IMR-90 (cell line): ENCODE data around the gene NPNT. TPM values are rescaled to one million over a fixed set of nuclear protein-coding genes. Genes with fewer than 3 reads are reported as not detected.

Experiments
- ATAC-seq: fragments of 200-7000 bp; cut with Tn5 transposase; 2 replicates; pipeline ENCODE4 v1.9.1; 2020; ENCODE audit warnings: low read depth, mild to moderate bottlenecking, moderate library complexity
- BruUV-seq: library from RNA; stranded (reverse); fragments of 400-500 nt; replicated peaks from 2 replicates; lab custom pipeline; 2021; lab: Mats Ljungman, UMichigan
- CTCF ChIA-PET: fragments of 300-600 bp; formaldehyde crosslinking; extraction: SDS; loops from one replicate; lab custom pipeline; 2021; ENCODE audit warnings: antibody characterized with exemption; lab: Yijun Ruan, JAX
- POLR2A ChIA-PET: fragments of 300-600 bp; sonication (Branson Sonifier 250); formaldehyde crosslinking; loops from one replicate; lab custom pipeline; 2022; ENCODE audit warnings: antibody characterized with exemption; ENCODE audit not compliant: unreplicated experiment; lab: Charles Lee
- DNase-seq: peaks from one replicate; pipeline ENCODE4 v3.0.0; 2013
- H2AFZ ChIP-seq: replicated peaks from 2 replicates; pipeline ENCODE3; 2013; ENCODE audit warnings: low read length, mild to moderate bottlenecking; ENCODE audit not compliant: poor library complexity
- H2AK5ac ChIP-seq: 2 replicates; pipeline ENCODE4 v1.6.1; 2013; ENCODE audit warnings: low read depth, low read length, inconsistent platforms
- H2AK9ac ChIP-seq: replicated peaks from 2 replicates; pipeline ENCODE3; 2013; ENCODE audit warnings: mild to moderate bottlenecking, low read depth, low read length, moderate library complexity; ENCODE audit not compliant: poor library complexity
- H2BK120ac ChIP-seq: 2 replicates; pipeline ENCODE4 v1.6.1; 2013; ENCODE audit warnings: low read depth, low read length, inconsistent platforms
- H2BK15ac ChIP-seq: 3 replicates; pipeline ENCODE4 v1.6.1; 2013; ENCODE audit warnings: low read depth, low read length, inconsistent platforms
- H2BK20ac ChIP-seq: 2 replicates; pipeline ENCODE4 v1.6.1; 2013; ENCODE audit warnings: low read depth, mild to moderate bottlenecking, inconsistent platforms, low read length, moderate library complexity
- H2BK5ac ChIP-seq: 2 replicates; pipeline ENCODE4 v1.6.1; 2013; ENCODE audit warnings: mild to moderate bottlenecking, low read depth, low read length, inconsistent platforms; ENCODE audit not compliant: poor library complexity, severe bottlenecking
- H3K14ac ChIP-seq: replicated peaks from 2 replicates; pipeline ENCODE4 v1.6.1; 2013; ENCODE audit warnings: low read depth, low read length, inconsistent platforms
- H3K18ac ChIP-seq: 2 replicates; pipeline ENCODE4 v1.6.1; 2013; ENCODE audit warnings: low read depth, low read length, control low read depth
- H3K23ac ChIP-seq: 2 replicates; pipeline ENCODE4 v1.6.1; 2013; ENCODE audit warnings: low read depth, low read length, inconsistent platforms
- H3K27ac ChIP-seq: 2 replicates; pipeline ENCODE4 v1.5.1; 2013; ENCODE audit warnings: mild to moderate bottlenecking, control low read depth, low read length; ENCODE audit not compliant: insufficient read depth
- H3K27me3 ChIP-seq: 2 replicates; pipeline ENCODE4 v1.6.1; 2013; ENCODE audit warnings: low read length; ENCODE audit not compliant: control insufficient read depth, insufficient read depth
- H3K36me3 ChIP-seq: 2 replicates; pipeline ENCODE4 v1.6.1; 2013; ENCODE audit warnings: low read length, mixed read lengths; ENCODE audit not compliant: control insufficient read depth, insufficient read depth
- H3K4ac ChIP-seq: 2 replicates; pipeline ENCODE4 v1.6.1; 2013; ENCODE audit warnings: low read depth, low read length, inconsistent platforms
- H3K4me1 ChIP-seq: 2 replicates; pipeline ENCODE4 v1.6.1; 2013; ENCODE audit warnings: low read length, mixed read lengths; ENCODE audit not compliant: control insufficient read depth, insufficient read depth
- H3K4me2 ChIP-seq: 2 replicates; pipeline ENCODE4 v1.6.1; 2013; ENCODE audit warnings: low read depth, mild to moderate bottlenecking, control low read depth, low read length, moderate library complexity
- H3K4me3 ChIP-seq: 2 replicates; pipeline ENCODE4 v1.5.1; 2013; ENCODE audit warnings: low read depth, mild to moderate bottlenecking, control low read depth, low read length, moderate library complexity; ENCODE audit not compliant: insufficient read depth
- H3K56ac ChIP-seq: 2 replicates; pipeline ENCODE4 v1.6.1; 2013; ENCODE audit warnings: low read length, inconsistent platforms; ENCODE audit not compliant: insufficient read depth; ENCODE audit errors: extremely low read depth
- H3K79me1 ChIP-seq, 2 experiments: 2 replicates each; pipeline ENCODE4 v1.6.1; 2013; ENCODE audit warnings: low read length in 2 of 2, inconsistent platforms in 1 of 2, low read depth in 1 of 2
- H3K9ac ChIP-seq: 2 replicates; pipeline ENCODE4 v1.6.1; 2013; ENCODE audit warnings: low read depth, low read length, control low read depth
- H3K9me1 ChIP-seq: 2 replicates; pipeline ENCODE4 v1.6.1; 2013; ENCODE audit warnings: low read length, inconsistent platforms; ENCODE audit not compliant: insufficient read depth
- H3K9me3 ChIP-seq: 2 replicates; pipeline ENCODE4 v1.6.1; 2013; ENCODE audit warnings: low read length; ENCODE audit not compliant: control insufficient read depth, insufficient read depth
- H4K20me1 ChIP-seq: 2 replicates; pipeline ENCODE4 v1.6.1; 2013; ENCODE audit warnings: low read length, inconsistent platforms; ENCODE audit not compliant: insufficient read depth
- H4K5ac ChIP-seq: 2 replicates; pipeline ENCODE4 v1.6.1; 2013; ENCODE audit warnings: mild to moderate bottlenecking, low read depth, low read length, control low read depth
- H4K8ac ChIP-seq, 2 experiments: 2 replicates each; pipeline ENCODE4 v1.6.1; 2013; ENCODE audit warnings: low read depth in 2 of 2, low read length in 2 of 2, control low read depth in 1 of 2, inconsistent platforms in 1 of 2
- H4K91ac ChIP-seq: 2 replicates; pipeline ENCODE4 v1.6.1; 2013; ENCODE audit warnings: low read depth, low read length, inconsistent platforms; ENCODE audit not compliant: insufficient read depth
- BHLHE40 ChIP-seq: fragments of 150-350 bp; IDR thresholded peaks from 2 replicates; pipeline ENCODE4 v1.6.1; 2016; ENCODE audit warnings: mild to moderate bottlenecking, low read depth, low read length
- CEBPB ChIP-seq: IDR thresholded peaks from 2 replicates; pipeline ENCODE4 v1.6.1; 2012; ENCODE audit warnings: low read depth, low read length, improper control_type of control experiment
- CHD1 ChIP-seq: IDR thresholded peaks from 2 replicates; pipeline ENCODE4 v1.6.1; 2012; ENCODE audit warnings: low read depth, low read length, improper control_type of control experiment
- FOS ChIP-seq: fragments of 150-350 bp; IDR thresholded peaks from 2 replicates; pipeline ENCODE4 v1.6.1; 2016; ENCODE audit warnings: low read depth, low read length
- MAFK ChIP-seq: IDR thresholded peaks from 2 replicates; pipeline ENCODE4 v1.6.1; 2012; ENCODE audit warnings: low read depth, low read length, improper control_type of control experiment
- MAZ ChIP-seq: IDR thresholded peaks from 2 replicates; pipeline ENCODE4 v1.6.1; 2012; ENCODE audit warnings: low read depth, mild to moderate bottlenecking, low read length, improper control_type of control experiment, moderate library complexity, borderline replicate concordance
- MXI1 ChIP-seq: IDR thresholded peaks from 2 replicates; pipeline ENCODE4 v1.6.1; 2012; ENCODE audit warnings: low read depth, mild to moderate bottlenecking, low read length, moderate library complexity, borderline replicate concordance
- NFE2L2 ChIP-seq: fragments of 150-350 bp; IDR thresholded peaks from 2 replicates; pipeline ENCODE4 v1.6.1; 2016; ENCODE audit warnings: low read depth, mild to moderate bottlenecking, low read length
- POLR2A ChIP-seq: IDR thresholded peaks from 2 replicates; pipeline ENCODE4 v1.6.1; 2012; ENCODE audit warnings: mild to moderate bottlenecking, low read depth, low read length
- RAD21 ChIP-seq: IDR thresholded peaks from 2 replicates; pipeline ENCODE4 v1.6.1; 2012; ENCODE audit warnings: low read length, improper control_type of control experiment
- RCOR1 ChIP-seq: IDR thresholded peaks from 2 replicates; pipeline ENCODE4 v1.6.1; 2012; ENCODE audit warnings: mild to moderate bottlenecking, low read length, improper control_type of control experiment; ENCODE audit not compliant: insufficient replicate concordance
- RFX5 ChIP-seq: IDR thresholded peaks from 2 replicates; pipeline ENCODE4 v1.8.0; 2012; ENCODE audit warnings: low read depth, mild to moderate bottlenecking, low read length, moderate library complexity
- SMC3 ChIP-seq: fragments of 150-350 bp; IDR thresholded peaks from 2 replicates; pipeline ENCODE4 v1.6.1; 2016; ENCODE audit warnings: low read depth, mild to moderate bottlenecking, antibody characterized with exemption, low read length, moderate library complexity
- WGBS, 2 experiments: methylation state at CpG; one replicate each; pipeline versions ENCODE4 v1.1.5 to v1.1.7; 2013; ENCODE audit warnings: missing lambda C conversion rate in 2 of 2; ENCODE audit not compliant: insufficient read length in 1 of 2; ENCODE audit errors: extremely low coverage in 2 of 2; 5-methylcytosine and 5-hydroxymethylcytosine counted together
- dilution Hi-C: fragments of 300-500 bp; cut with HindIII; formaldehyde crosslinking; loops from one replicate; pipeline ENCODE4 v1.14.3; 2018; ENCODE audit warnings: low sequenced_read_pairs; ENCODE audit not compliant: unreplicated experiment
- in situ Hi-C: fragments of 300-500 bp; cut with MboI; formaldehyde crosslinking; loops from 3 replicates; pipeline ENCODE4 v1.14.3; 2019; ENCODE audit warnings: low sequenced_read_pairs, inconsistent platforms, mixed read lengths
- intact Hi-C: fragments of 100-400 bp; cut with micrococcal nuclease; formaldehyde crosslinking; loops from 2 replicates; pipeline ENCODE4 v1.10.0; 2022
- polyA plus RNA-seq, 3 experiments: library from polyadenylated mRNA; depleted of rRNA; stranded (reverse); fragments of >200 nt; gene quantifications; 2 replicates each; pipeline ENCODE4 v1.2.3, GENCODE V29; 2012; ENCODE audit warnings: low replicate concordance in 1 of 3
- total RNA-seq: library from RNA; depleted of rRNA; stranded (reverse); fragments of >200 nt; gene quantifications from 2 replicates; pipeline ENCODE4 v1.2.3, GENCODE V29; 2012
- TF ChIP-seq, protein P1 (sequence below): fragments of 150-350 bp; IDR thresholded peaks from 2 replicates; pipeline ENCODE4 v1.6.1; 2017; ENCODE audit warnings: mild to moderate bottlenecking, antibody characterized with exemption, low read length, low read depth
- TF ChIP-seq, protein P2 (sequence below): conservative IDR thresholded peaks from 2 replicates; pipeline ENCODE4 v1.5.1; 2012; ENCODE audit warnings: mild to moderate bottlenecking, low read depth, low read length, improper control_type of control experiment

Gene NPNT
- total and polyA plus RNA-seq, 2 of the 4 experiments (the other 2 are of a cell fraction): not detected

DNA sequence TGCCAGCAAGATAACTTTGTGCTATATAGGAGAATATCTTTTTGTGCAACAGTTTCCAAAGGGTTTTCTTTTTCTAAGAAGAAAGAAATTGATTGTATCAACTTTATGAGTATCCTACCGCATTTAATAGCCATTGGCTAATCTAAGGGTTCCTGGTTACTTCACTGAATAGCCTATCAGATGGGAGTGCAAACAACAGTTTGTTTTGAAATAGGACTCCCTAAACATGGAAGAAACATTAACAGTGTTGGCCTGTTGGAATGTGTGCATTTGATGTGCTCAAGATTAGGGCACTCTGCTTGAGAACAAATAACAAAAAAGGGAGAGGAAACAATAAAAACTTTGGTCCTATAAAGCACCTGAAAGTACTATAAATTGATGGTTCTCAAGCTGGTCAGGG, 29.1 kb downstream of the NPNT start:
- Histone ChIP-seq H3K56ac (no peak overlapping the region), H4K8ac (no peak overlapping the region), H3K9me3 (no peaks in the 10 kb centered on the region), H2BK5ac (no peak overlapping the region), H3K4ac (no peak overlapping the region), H3K23ac (no peak overlapping the region), H3K18ac (no peak overlapping the region), H2AK9ac (no peak overlapping the region), H3K36me3 (no peaks in the 10 kb centered on the region), H3K9me1 (no peaks in the 10 kb centered on the region), H3K27me3 (no peaks in the 10 kb centered on the region; the same call in 1 of the 2 replicates), H2BK120ac (no peak overlapping the region), H4K91ac (no peak overlapping the region), H3K4me3 (no peak overlapping the region), H3K27ac (no peak overlapping the region), H3K14ac (no peak overlapping the region), H3K4me1 (no peaks in the 10 kb centered on the region), H2BK15ac (no peak overlapping the region), H2BK20ac (no peak overlapping the region), H2AK5ac (no peak overlapping the region), H4K5ac (no peak overlapping the region), H3K79me1 (no peaks in the 10 kb centered on the region), H2AFZ (no peak overlapping the region), H3K9ac (no peak overlapping the region), H4K20me1 (no peaks in the 10 kb centered on the region), H3K4me2 (no peak overlapping the region)
- intact Hi-C loops: no loop called here
- TF ChIP-seq MAZ: no peak
- no peak for TF ChIP-seq CHD1
- TF ChIP-seq MXI1: no peak
- TF ChIP-seq, protein P1, sequence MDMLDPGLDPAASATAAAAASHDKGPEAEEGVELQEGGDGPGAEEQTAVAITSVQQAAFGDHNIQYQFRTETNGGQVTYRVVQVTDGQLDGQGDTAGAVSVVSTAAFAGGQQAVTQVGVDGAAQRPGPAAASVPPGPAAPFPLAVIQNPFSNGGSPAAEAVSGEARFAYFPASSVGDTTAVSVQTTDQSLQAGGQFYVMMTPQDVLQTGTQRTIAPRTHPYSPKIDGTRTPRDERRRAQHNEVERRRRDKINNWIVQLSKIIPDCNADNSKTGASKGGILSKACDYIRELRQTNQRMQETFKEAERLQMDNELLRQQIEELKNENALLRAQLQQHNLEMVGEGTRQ: no peak
- TF ChIP-seq BHLHE40: no peak
- no peak for TF ChIP-seq RAD21
- no peak for TF ChIP-seq MAFK
- no peak for TF ChIP-seq SMC3
- TF ChIP-seq FOS: no peak
- TF ChIP-seq CEBPB: no peak
- no peak for TF ChIP-seq NFE2L2
- no peak for TF ChIP-seq RFX5
- TF ChIP-seq, protein P2, sequence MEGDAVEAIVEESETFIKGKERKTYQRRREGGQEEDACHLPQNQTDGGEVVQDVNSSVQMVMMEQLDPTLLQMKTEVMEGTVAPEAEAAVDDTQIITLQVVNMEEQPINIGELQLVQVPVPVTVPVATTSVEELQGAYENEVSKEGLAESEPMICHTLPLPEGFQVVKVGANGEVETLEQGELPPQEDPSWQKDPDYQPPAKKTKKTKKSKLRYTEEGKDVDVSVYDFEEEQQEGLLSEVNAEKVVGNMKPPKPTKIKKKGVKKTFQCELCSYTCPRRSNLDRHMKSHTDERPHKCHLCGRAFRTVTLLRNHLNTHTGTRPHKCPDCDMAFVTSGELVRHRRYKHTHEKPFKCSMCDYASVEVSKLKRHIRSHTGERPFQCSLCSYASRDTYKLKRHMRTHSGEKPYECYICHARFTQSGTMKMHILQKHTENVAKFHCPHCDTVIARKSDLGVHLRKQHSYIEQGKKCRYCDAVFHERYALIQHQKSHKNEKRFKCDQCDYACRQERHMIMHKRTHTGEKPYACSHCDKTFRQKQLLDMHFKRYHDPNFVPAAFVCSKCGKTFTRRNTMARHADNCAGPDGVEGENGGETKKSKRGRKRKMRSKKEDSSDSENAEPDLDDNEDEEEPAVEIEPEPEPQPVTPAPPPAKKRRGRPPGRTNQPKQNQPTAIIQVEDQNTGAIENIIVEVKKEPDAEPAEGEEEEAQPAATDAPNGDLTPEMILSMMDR: no peak
- no peak for TF ChIP-seq RCOR1
- no peak for TF ChIP-seq POLR2A
- no peak for ATAC-seq
- no TSS peak for BruUV-seq
- ChIA-PET CTCF (no interaction called here), POLR2A (no interaction called here)
- no peak for DNase-seq
- no CpG with 5 or more reads among the region's 1 CpG for WGBS, 2 experiments
- dilution Hi-C loops: no loop called here
- in situ Hi-C loops: no loop called here
